Mesendoderm (in vitro differentiated cells): ENCODE measurements around the gene SEC24D.

Experiments
- DNase-seq: peaks from one replicate; pipeline ENCODE4 v3.0.0; 2013
- H2AK5ac ChIP-seq: 2 replicates; pipeline ENCODE4 v1.6.1; 2013; ENCODE audit warnings: low read length, inconsistent platforms
- H2BK120ac ChIP-seq: 2 replicates; pipeline ENCODE4 v1.6.1; 2013; ENCODE audit warnings: low read depth, mild to moderate bottlenecking, low read length, moderate library complexity, mixed read lengths
- H2BK15ac ChIP-seq: replicated peaks from 2 replicates; pipeline ENCODE4 v1.6.1; 2013; ENCODE audit warnings: low read depth, mild to moderate bottlenecking, moderate library complexity
- H2BK5ac ChIP-seq: 2 replicates; pipeline ENCODE4 v1.6.1; 2013; ENCODE audit warnings: low read length, inconsistent platforms
- H3K18ac ChIP-seq: 2 replicates; pipeline ENCODE4 v1.6.1; 2013; ENCODE audit warnings: mild to moderate bottlenecking, low read length, mixed read lengths
- H3K23ac ChIP-seq: one replicate; pipeline ENCODE4 v1.6.1; 2013; ENCODE audit warnings: low read length
- H3K27ac ChIP-seq: 2 replicates; pipeline ENCODE4 v1.5.1; 2013; ENCODE audit warnings: low read depth, mild to moderate bottlenecking, inconsistent platforms, low read length, moderate library complexity
- H3K27me3 ChIP-seq: 2 replicates; pipeline ENCODE4 v1.6.1; 2013; ENCODE audit warnings: low read length, control low read depth, mild to moderate bottlenecking, inconsistent platforms; ENCODE audit not compliant: insufficient read depth, poor library complexity
- H3K36me3 ChIP-seq: 2 replicates; pipeline ENCODE4 v1.6.1; 2013; ENCODE audit warnings: low read length, inconsistent platforms; ENCODE audit not compliant: control insufficient read depth, insufficient read depth
- H3K4ac ChIP-seq: one replicate; pipeline ENCODE4 v1.6.1; 2013; ENCODE audit warnings: low read depth, mild to moderate bottlenecking, low read length, moderate library complexity
- H3K4me1 ChIP-seq: 2 replicates; pipeline ENCODE4 v1.6.1; 2013; ENCODE audit warnings: low read depth, low read length, inconsistent platforms; ENCODE audit not compliant: control insufficient read depth
- H3K4me2 ChIP-seq: 2 replicates; pipeline ENCODE4 v1.6.1; 2013; ENCODE audit warnings: low read length
- H3K4me3 ChIP-seq: 2 replicates; pipeline ENCODE4 v1.5.1; 2013; ENCODE audit warnings: mild to moderate bottlenecking, low read length
- H3K56ac ChIP-seq: one replicate; pipeline ENCODE4 v1.6.1; 2013; ENCODE audit warnings: low read length
- H3K79me1 ChIP-seq: 2 replicates; pipeline ENCODE4 v1.6.1; 2013; ENCODE audit warnings: low read length, inconsistent platforms
- H3K79me2 ChIP-seq: 2 replicates; pipeline ENCODE4 v1.6.1; 2013; ENCODE audit warnings: mild to moderate bottlenecking, low read length; ENCODE audit not compliant: control insufficient read depth, insufficient read depth
- H3K9ac ChIP-seq: 2 replicates; pipeline ENCODE4 v1.6.1; 2013; ENCODE audit warnings: low read length, inconsistent platforms
- H4K5ac ChIP-seq: one replicate; pipeline ENCODE4 v1.6.1; 2013; ENCODE audit warnings: low read length
- H4K8ac ChIP-seq: one replicate; pipeline ENCODE4 v1.6.1; 2013; ENCODE audit warnings: low read depth, mild to moderate bottlenecking, control low read depth, low read length, moderate library complexity
- WGBS: extraction: QIAGEN DNeasy Blood & Tissue Kit; methylation state at CpG from one replicate; pipeline ENCODE4 v1.1.7; 2013; ENCODE audit warnings: low lambda C conversion rate, missing lambda C conversion rate; ENCODE audit not compliant: insufficient coverage; ENCODE audit errors: extremely low coverage; 5-methylcytosine and 5-hydroxymethylcytosine counted together

SEC24D gene

DNA sequence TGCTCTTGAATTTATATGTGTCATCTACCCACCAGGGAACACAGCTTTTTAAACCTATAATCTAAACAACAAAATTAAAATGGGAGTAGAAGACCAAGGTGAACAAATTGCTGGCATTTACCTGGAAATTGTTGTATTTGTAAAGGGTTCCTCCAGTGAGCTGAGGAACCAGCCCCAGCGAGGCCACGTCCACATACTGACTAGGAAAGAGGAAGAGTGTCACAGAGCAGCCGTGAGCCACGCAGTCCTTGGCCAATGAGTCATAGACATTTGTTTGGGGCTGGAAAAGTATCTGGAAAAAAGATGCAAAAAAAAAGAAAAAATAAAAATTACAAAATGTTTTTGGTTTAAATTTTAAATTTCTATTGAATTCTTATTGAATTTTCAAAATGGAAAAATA is 92.1 kb downstream of the SEC24D start:
- H3K9ac ChIP-seq, result no peak overlapping the region
- no peaks in the 10 kb centered on the region for H3K79me1 ChIP-seq
- H3K4me2 ChIP-seq, result no peak overlapping the region
- no peak overlapping the region for H3K18ac ChIP-seq
- no peak overlapping the region for H2BK15ac ChIP-seq
- no peak overlapping the region for H3K23ac ChIP-seq
- H3K4me1 ChIP-seq, result no peaks in the 10 kb centered on the region
- H3K27me3 ChIP-seq, result no peaks in the 10 kb centered on the region
- WGBS, result no CpG with 5 or more reads among the region's 4 CpGs
- H3K56ac ChIP-seq, result no peak overlapping the region
- no peak overlapping the region for H4K5ac ChIP-seq
- no peak overlapping the region for H2AK5ac ChIP-seq
- H3K79me2 ChIP-seq, result no peaks in the 10 kb centered on the region
- no peak overlapping the region for H4K8ac ChIP-seq
- DNase-seq, result no peak
- no peak overlapping the region for H3K4ac ChIP-seq
- H3K36me3 ChIP-seq, result peaks cover 2% of the 10 kb centered on the region
- H2BK120ac ChIP-seq, result no peak overlapping the region
- no peak overlapping the region for H3K4me3 ChIP-seq
- H2BK5ac ChIP-seq, result no peak overlapping the region
- no peak overlapping the region for H3K27ac ChIP-seq

DNA sequence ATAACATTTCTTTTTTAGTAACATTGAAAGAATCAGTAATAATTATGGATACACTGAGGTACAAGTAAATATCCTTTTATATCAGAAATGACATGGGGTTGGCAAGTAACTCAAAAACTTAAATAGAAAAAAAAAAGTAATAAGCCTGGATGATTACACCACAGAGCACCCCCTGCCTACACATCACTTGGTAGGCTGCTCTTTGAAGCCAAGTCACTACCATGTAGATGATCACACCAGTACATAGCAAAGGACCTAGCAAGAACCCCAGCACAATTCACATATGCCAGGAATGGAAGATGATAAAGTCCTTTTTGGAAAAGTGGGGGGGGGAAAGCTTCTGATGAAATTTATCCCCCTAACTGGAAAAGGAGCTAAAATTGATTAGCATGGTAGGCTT is 93.9 kb downstream of the SEC24D start:
- Histone ChIP-seq H4K8ac (no peak overlapping the region), H2BK15ac (no peak overlapping the region), H3K79me2 (no peaks in the 10 kb centered on the region), H3K9ac (no peak overlapping the region), H4K5ac (no peak overlapping the region), H2BK5ac (no peak overlapping the region), H3K4me1 (no peaks in the 10 kb centered on the region), H3K4me2 (no peak overlapping the region), H3K23ac (no peak overlapping the region), H3K79me1 (no peaks in the 10 kb centered on the region), H3K56ac (no peak overlapping the region), H3K27me3 (no peaks in the 10 kb centered on the region), H2AK5ac (no peak overlapping the region), H3K27ac (no peak overlapping the region), H3K18ac (no peak overlapping the region), H2BK120ac (no peak overlapping the region), H3K36me3 (peaks cover 2% of the 10 kb centered on the region), H3K4ac (no peak overlapping the region), H3K4me3 (no peak overlapping the region)
- DNase-seq, result no peak

DNA sequence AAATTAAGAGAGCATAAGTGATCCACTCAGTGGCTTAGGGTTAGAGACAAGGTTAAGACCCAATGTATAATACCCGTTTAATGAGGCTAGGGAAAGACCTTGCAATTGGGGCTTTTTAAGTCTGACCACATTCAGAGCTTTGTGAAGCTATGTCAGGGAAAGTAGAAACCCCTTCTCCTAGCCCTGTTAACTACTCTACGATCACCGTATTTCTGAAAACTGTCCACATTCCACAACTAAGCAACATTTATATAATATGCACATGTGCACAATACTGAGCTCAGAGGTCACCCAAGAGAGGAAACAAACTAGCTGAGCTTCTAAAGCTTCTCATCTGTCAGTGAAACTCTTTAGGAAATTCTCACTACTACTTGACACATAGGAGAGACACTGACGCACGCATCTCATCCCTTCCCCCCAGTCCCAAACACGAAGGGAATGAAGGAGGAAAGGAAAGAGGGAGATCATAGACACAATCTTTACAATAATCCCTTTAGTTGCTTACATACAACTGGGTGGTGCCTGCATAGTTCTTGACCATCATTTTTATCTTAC is 94.5 kb downstream of the SEC24D start:
- Histone ChIP-seq H3K4ac (no peak overlapping the region), H3K18ac (no peak overlapping the region)

DNA sequence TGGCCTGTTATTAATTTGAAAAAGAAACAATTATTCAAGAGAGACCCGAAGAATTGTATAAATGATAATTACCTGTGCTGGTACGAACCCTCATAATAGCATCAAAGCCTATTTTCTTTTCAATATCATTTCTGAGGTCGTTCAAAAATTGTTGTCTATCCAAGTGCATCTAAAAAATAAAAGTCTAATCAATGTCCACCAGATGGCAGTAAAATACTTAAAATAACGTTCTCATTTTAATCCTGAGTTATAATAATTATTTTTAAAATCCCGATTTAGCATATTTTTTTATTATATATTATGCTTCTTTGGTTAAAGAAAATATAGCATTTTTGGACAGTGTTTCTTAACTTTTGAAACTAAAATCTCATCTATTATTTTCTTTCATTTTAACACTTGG is 95.1 kb downstream of the SEC24D start:
- no peak overlapping the region for H3K18ac ChIP-seq

More for the DNA sequence above, 94.5 kb downstream of the SEC24D start:
- H2BK120ac ChIP-seq, result no peak overlapping the region
- H4K8ac ChIP-seq, result no peak overlapping the region
- peaks cover 2% of the 10 kb centered on the region for H3K36me3 ChIP-seq
- H2BK5ac ChIP-seq, result no peak overlapping the region
- no peak overlapping the region for H3K9ac ChIP-seq
- DNase-seq, result no peak
- no peaks in the 10 kb centered on the region for H3K4me1 ChIP-seq
- WGBS, result no CpG with 5 or more reads among the region's 6 CpGs
- no peak overlapping the region for H3K4me3 ChIP-seq
- H3K4me2 ChIP-seq, result no peak overlapping the region
- H4K5ac ChIP-seq, result no peak overlapping the region
- no peak overlapping the region for H2BK15ac ChIP-seq
- no peaks in the 10 kb centered on the region for H3K27me3 ChIP-seq
- no peak overlapping the region for H3K23ac ChIP-seq
- H3K79me1 ChIP-seq, result no peaks in the 10 kb centered on the region
- H2AK5ac ChIP-seq, result no peak overlapping the region
- H3K27ac ChIP-seq, result no peak overlapping the region
- no peaks in the 10 kb centered on the region for H3K79me2 ChIP-seq
- H3K56ac ChIP-seq, result no peak overlapping the region

DNA sequence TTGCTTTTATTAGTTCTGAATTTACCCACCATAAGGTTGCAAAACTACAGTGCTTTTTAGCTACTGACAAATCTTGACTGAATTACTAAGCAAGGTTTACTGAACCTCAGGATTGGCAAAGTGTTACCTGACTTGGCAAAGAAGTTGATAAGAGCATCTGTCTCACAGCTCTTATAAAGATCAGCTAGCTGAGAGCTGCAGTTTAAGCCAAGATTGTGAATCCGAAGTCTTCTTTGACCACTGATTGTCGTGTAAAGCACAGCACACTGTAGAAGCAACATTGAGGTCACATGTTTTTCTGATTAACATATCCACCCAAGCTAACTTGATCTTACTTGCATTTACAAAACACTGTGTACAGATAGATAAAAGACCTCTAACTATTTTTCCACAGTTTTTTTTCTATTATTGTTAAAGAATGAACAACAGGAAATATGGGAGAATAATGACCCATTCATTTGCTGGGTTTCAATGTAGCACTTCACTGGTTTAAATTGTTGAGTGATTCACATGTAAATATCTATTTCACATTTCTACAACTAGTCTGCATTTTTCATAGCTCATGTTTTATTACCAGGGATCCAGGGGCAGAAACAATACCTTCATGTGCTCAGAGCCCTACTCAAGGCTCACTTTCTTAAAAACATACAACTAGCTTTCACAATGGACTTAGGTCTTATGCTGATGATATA is 96.8 kb downstream of the SEC24D start:
- Histone ChIP-seq H3K18ac (no peak overlapping the region), H2BK120ac (no peak overlapping the region), H3K4me2 (no peak overlapping the region), H2AK5ac (no peak overlapping the region), H3K27me3 (no peaks in the 10 kb centered on the region), H3K4ac (no peak overlapping the region), H2BK15ac (no peak overlapping the region), H3K36me3 (peaks cover 2% of the 10 kb centered on the region), H3K56ac (no peak overlapping the region), H3K79me2 (no peaks in the 10 kb centered on the region), H4K5ac (no peak overlapping the region), H3K4me3 (no peak overlapping the region), H4K8ac (no peak overlapping the region), H2BK5ac (no peak overlapping the region), H3K4me1 (no peaks in the 10 kb centered on the region), H3K27ac (no peak overlapping the region), H3K23ac (no peak overlapping the region), H3K79me1 (no peaks in the 10 kb centered on the region), H3K9ac (no peak overlapping the region)
- no CpG with 5 or more reads among the region's 2 CpGs for WGBS
- DNase-seq, result no peak

More for the DNA sequence above, 95.1 kb downstream of the SEC24D start:
- H2BK15ac ChIP-seq, result no peak overlapping the region
- H3K4ac ChIP-seq, result no peak overlapping the region
- H3K27ac ChIP-seq, result no peak overlapping the region
- no peaks in the 10 kb centered on the region for H3K4me1 ChIP-seq
- H3K56ac ChIP-seq, result no peak overlapping the region
- no peak overlapping the region for H2AK5ac ChIP-seq
- no peaks in the 10 kb centered on the region for H3K27me3 ChIP-seq
- H3K36me3 ChIP-seq, result peaks cover 4% of the 10 kb centered on the region
- no peak overlapping the region for H2BK120ac ChIP-seq
- H3K4me3 ChIP-seq, result no peak overlapping the region
- 100% methylated on average over 2 of the region's 5 CpGs for WGBS
- H3K79me2 ChIP-seq, result no peaks in the 10 kb centered on the region
- no peak overlapping the region for H4K8ac ChIP-seq
- H4K5ac ChIP-seq, result no peak overlapping the region
- no peak overlapping the region for H3K23ac ChIP-seq
- no peak overlapping the region for H3K9ac ChIP-seq
- H3K4me2 ChIP-seq, result no peak overlapping the region
- no peaks in the 10 kb centered on the region for H3K79me1 ChIP-seq
- no peak overlapping the region for H2BK5ac ChIP-seq
- DNase-seq, result no peak

DNA sequence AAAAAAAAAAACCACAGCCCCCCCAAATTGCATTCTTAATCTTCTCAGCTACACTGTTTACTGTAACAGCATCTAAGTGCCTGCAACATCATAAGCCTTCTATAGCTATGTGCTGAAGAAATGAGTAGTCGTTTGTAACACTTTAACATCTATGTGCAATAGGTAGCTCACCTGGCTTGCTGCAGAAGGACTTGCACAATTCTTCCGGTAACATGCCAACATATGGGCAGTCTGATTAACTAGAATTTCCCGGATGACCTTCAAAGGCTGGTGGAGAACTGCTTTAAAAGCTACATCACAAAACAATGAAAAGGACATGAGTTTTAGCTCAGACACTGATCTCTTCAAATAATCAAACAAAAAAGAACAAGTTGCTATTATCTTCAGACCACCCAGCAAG is 97.8 kb downstream of the SEC24D start:
- H2BK120ac ChIP-seq, result no peak overlapping the region
- H2AK5ac ChIP-seq, result no peak overlapping the region
- no peak overlapping the region for H3K23ac ChIP-seq
- no peak overlapping the region for H4K8ac ChIP-seq
- H3K4me3 ChIP-seq, result no peak overlapping the region
- DNase-seq, result no peak
- H3K56ac ChIP-seq, result no peak overlapping the region
- H3K27me3 ChIP-seq, result no peaks in the 10 kb centered on the region
- no peak overlapping the region for H3K18ac ChIP-seq
- no peaks in the 10 kb centered on the region for H3K4me1 ChIP-seq
- no peak overlapping the region for H3K27ac ChIP-seq
- H3K4me2 ChIP-seq, result no peak overlapping the region
- H4K5ac ChIP-seq, result no peak overlapping the region
- H3K9ac ChIP-seq, result no peak overlapping the region
- H3K79me2 ChIP-seq, result no peaks in the 10 kb centered on the region
- no peaks in the 10 kb centered on the region for H3K79me1 ChIP-seq
- H3K4ac ChIP-seq, result no peak overlapping the region
- H2BK15ac ChIP-seq, result no peak overlapping the region
- H2BK5ac ChIP-seq, result no peak overlapping the region
- H3K36me3 ChIP-seq, result peaks cover 2% of the 10 kb centered on the region
- WGBS, result no CpG with 5 or more reads among the region's 3 CpGs
